Calu3 (cell line): ENCODE results near the gene MSI2. TPM values are rescaled to one million over a fixed set of nuclear protein-coding genes. Genes with fewer than 3 reads are reported as not detected.

Experiments used
- BruUV-seq: library from RNA; stranded (reverse); fragments of 400-500 nt; replicated peaks from 2 replicates; lab custom pipeline; 2021; lab: Mats Ljungman, UMichigan
- CTCF ChIA-PET: fragments of 300-600 bp; sonication (Branson Sonifier 250); formaldehyde crosslinking; loops from one replicate; lab custom pipeline; 2022; ENCODE audit warnings: antibody characterized with exemption; lab: Charles Lee
- DNase-seq: peaks from one replicate; pipeline ENCODE4 v3.0.0; 2022
- H3K27ac Mint-ChIP-seq: one replicate; pipeline ENCODE4 v1.8.0; 2022; ENCODE audit warnings: mixed read lengths; ENCODE audit not compliant: unreplicated experiment
- H3K27me3 Mint-ChIP-seq: one replicate; pipeline ENCODE4 v1.8.0; 2022; ENCODE audit warnings: mixed read lengths; ENCODE audit not compliant: unreplicated experiment
- H3K36me3 Mint-ChIP-seq: one replicate; pipeline ENCODE4 v1.8.0; 2022; ENCODE audit warnings: mild to moderate bottlenecking, moderate library complexity, mixed read lengths; ENCODE audit not compliant: insufficient read depth, unreplicated experiment
- H3K4me1 Mint-ChIP-seq: one replicate; pipeline ENCODE4 v1.8.0; 2022; ENCODE audit warnings: mild to moderate bottlenecking, low read depth, mixed read lengths; ENCODE audit not compliant: unreplicated experiment
- H3K4me3 Mint-ChIP-seq: one replicate; pipeline ENCODE4 v1.8.0; 2022; ENCODE audit warnings: mild to moderate bottlenecking, low read depth, moderate library complexity, mixed read lengths; ENCODE audit not compliant: unreplicated experiment
- H3K9me3 Mint-ChIP-seq: one replicate; pipeline ENCODE4 v1.8.0; 2022; ENCODE audit warnings: low read depth, mixed read lengths; ENCODE audit not compliant: unreplicated experiment
- intact Hi-C: fragments of 100-400 bp; cut with micrococcal nuclease; formaldehyde crosslinking; loops from one replicate; pipeline ENCODE4 v1.10.0; 2022; ENCODE audit not compliant: unreplicated experiment
- total RNA-seq: library from RNA; stranded (reverse); gene quantifications from 2 replicates; pipeline ENCODE4 v1.2.3, GENCODE V29; 2022
- TF ChIP-seq, protein P1 (sequence below): fragments of 200-600 bp; IDR thresholded peaks from one replicate; pipeline ENCODE4 v1.8.0; 2022; ENCODE audit warnings: antibody characterized with exemption; ENCODE audit not compliant: unreplicated experiment

The MSI2 gene
- total RNA-seq, 1 experiment from 2014 or later, result 66.4 TPM

DNA sequence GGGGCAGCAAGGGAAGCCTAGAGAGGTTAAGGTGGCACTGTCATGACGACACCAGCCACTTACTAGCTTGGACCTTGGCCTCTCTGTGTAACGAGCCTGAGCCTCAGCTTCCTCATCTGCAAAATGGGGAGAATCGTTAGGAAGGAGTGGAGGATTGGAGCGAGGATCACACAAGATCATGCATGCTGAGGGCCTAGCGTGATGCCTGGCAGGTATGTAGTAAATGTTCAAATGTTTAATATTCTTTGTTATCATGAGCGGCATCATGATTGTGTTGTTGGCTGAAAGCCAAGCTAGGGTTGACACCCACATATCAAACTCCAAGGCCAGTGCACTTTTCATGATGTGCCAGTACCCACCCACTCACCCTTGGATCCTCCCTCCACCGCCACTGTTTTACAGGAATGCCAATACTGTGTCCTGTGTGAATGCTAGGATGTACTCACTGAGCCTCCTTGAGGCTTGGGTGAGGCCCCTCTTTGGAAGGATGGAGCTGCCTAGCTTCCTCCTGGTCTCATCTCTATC lies 192.5 kb downstream of the MSI2 start:
- no peak overlapping the region for H3K4me3 Mint-ChIP-seq
- H3K27me3 Mint-ChIP-seq, result no peaks in the 10 kb centered on the region
- H3K27ac Mint-ChIP-seq, result no peak overlapping the region
- H3K4me1 Mint-ChIP-seq, result no peaks in the 10 kb centered on the region
- CTCF ChIA-PET, result no interaction called here
- no TSS peak for BruUV-seq
- H3K36me3 Mint-ChIP-seq, result no peaks in the 10 kb centered on the region
- intact Hi-C loops, result no loop called here
- TF ChIP-seq, protein P1, sequence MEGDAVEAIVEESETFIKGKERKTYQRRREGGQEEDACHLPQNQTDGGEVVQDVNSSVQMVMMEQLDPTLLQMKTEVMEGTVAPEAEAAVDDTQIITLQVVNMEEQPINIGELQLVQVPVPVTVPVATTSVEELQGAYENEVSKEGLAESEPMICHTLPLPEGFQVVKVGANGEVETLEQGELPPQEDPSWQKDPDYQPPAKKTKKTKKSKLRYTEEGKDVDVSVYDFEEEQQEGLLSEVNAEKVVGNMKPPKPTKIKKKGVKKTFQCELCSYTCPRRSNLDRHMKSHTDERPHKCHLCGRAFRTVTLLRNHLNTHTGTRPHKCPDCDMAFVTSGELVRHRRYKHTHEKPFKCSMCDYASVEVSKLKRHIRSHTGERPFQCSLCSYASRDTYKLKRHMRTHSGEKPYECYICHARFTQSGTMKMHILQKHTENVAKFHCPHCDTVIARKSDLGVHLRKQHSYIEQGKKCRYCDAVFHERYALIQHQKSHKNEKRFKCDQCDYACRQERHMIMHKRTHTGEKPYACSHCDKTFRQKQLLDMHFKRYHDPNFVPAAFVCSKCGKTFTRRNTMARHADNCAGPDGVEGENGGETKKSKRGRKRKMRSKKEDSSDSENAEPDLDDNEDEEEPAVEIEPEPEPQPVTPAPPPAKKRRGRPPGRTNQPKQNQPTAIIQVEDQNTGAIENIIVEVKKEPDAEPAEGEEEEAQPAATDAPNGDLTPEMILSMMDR, result no peak
- no peaks in the 10 kb centered on the region for H3K9me3 Mint-ChIP-seq
- no peak for DNase-seq

DNA sequence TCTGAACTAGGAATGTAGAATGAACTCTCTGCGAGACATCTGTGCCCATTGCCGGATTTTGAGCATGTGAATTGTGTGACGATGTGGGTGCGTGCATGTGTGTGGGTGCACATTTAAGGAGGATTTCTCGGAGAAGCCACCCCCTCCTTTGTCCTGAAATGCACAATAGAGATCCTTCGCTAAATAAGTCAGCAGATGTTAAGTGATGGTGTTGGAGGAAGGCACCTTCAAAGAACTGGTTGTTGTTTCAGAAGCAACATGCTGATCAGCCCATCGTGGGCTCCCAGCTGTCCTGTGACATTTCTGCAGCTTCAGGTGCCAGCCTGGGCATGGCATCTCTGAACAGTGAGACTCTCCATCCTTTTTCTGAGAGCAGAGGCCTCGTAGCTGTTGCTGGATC lies 194.9 kb downstream of the MSI2 start:
- no peaks in the 10 kb centered on the region for H3K4me1 Mint-ChIP-seq
- CTCF ChIA-PET, result no interaction called here
- peaks cover 6% of the 10 kb centered on the region for H3K36me3 Mint-ChIP-seq
- H3K27ac Mint-ChIP-seq, result no peak overlapping the region
- no peak for DNase-seq
- intact Hi-C loops, result no loop called here
- H3K27me3 Mint-ChIP-seq, result no peaks in the 10 kb centered on the region
- TF ChIP-seq, protein P1, result no peak
- BruUV-seq, result no TSS peak
- no peaks in the 10 kb centered on the region for H3K9me3 Mint-ChIP-seq
- no peak overlapping the region for H3K4me3 Mint-ChIP-seq

DNA sequence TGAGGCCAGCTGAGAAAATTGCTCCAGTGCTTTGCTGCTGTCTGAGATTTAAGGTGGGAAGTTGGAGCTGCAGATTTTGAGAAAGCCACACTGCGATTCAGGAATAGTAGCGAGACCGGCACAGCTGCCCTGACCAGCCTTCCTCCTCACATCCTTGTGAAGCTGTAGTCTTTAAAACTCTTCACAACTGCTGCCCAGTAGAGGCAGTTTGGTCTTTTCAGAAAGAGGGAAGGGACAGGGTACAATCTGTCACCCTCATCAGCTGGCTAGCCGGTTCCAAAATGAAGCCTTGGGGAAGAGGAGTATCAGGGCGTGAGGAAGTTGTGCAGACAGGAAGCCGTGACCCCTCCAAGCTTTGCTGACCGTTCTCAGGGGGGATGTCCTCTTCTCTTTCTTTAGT lies 195.3 kb downstream of the MSI2 start:
- Mint-ChIP-seq H3K27me3 (no peaks in the 10 kb centered on the region), H3K36me3 (peaks cover 6% of the 10 kb centered on the region), H3K9me3 (no peaks in the 10 kb centered on the region), H3K4me1 (no peaks in the 10 kb centered on the region), H3K4me3 (no peak overlapping the region), H3K27ac (no peak overlapping the region)
- no TSS peak for BruUV-seq
- DNase-seq, result no peak
- intact Hi-C loops, result no loop called here
- CTCF ChIA-PET, result no interaction called here
- TF ChIP-seq, protein P1, result no peak

DNA sequence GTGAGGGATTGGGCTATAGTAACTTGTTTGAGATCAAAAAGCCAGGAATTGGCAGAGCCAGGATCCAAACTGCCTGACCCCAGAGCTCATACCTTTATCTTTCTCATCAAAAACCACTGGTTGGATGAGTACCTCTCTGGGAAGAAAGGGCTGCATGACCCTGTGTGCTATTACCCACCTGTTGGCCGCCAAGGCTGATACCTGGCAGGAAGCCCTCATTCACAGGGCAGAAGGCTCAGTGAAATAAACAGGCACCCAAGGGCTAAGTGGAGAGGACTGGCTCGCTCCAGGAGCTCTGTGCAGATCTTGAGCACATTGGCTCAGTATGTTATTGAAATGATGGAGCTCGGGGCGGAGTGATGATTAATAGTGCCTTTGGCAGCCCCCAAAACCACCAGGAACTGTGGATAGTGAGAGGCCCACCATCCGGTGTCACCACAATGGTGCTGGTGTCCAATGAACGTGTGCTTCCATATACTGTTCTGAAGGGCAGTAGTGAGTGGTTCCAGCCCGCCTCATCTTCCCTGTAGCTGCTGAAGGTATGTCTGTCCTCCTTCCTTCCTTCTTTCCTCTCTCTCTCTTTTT lies 197.6 kb downstream of the MSI2 start:
- intact Hi-C loops, result no loop called here
- BruUV-seq, result no TSS peak
- no peaks in the 10 kb centered on the region for H3K4me1 Mint-ChIP-seq
- no peak overlapping the region for H3K27ac Mint-ChIP-seq
- no peaks in the 10 kb centered on the region for H3K27me3 Mint-ChIP-seq
- no peaks in the 10 kb centered on the region for H3K9me3 Mint-ChIP-seq
- TF ChIP-seq, protein P1, result no peak
- CTCF ChIA-PET, result no interaction called here
- no peak for DNase-seq
- peaks cover 6% of the 10 kb centered on the region for H3K36me3 Mint-ChIP-seq
- H3K4me3 Mint-ChIP-seq, result no peak overlapping the region
